ENCODE measurements around the gene CCL22.

GRCh38 chr16:57384248-57385070, 25.9 kb downstream of the CCL22 start:
- no peak for TF ChIP-seq CTCF (IDR thresholded peaks at IDR 0.05; ENCODE audit: low read length)
- no peak for TF ChIP-seq EZH2 (optimal IDR thresholded peaks at IDR 0.05; ENCODE audit: low read depth, low read length)

All from MM.1S (cell line).